Retina (tissue), 1 donor: ENCODE measurements around the gene SPPL2B.

Experiments
- DNase-seq: peaks from one replicate; pipeline ENCODE4 v3.0.0-alpha.2; 2016

The SPPL2B gene

GRCh38 chr19:2324220-2324948 is 4.1 kb upstream of the SPPL2B start:
- peak; percentile 53 for DNase-seq

- no peak for DNase-seq
These were observed 3.0 kb upstream of the SPPL2B start for GRCh38 chr19:2325281-2326046.

- DNase-seq: no peak
These were observed 1.7 kb upstream of the SPPL2B start for GRCh38 chr19:2326699-2327360.

DNA sequence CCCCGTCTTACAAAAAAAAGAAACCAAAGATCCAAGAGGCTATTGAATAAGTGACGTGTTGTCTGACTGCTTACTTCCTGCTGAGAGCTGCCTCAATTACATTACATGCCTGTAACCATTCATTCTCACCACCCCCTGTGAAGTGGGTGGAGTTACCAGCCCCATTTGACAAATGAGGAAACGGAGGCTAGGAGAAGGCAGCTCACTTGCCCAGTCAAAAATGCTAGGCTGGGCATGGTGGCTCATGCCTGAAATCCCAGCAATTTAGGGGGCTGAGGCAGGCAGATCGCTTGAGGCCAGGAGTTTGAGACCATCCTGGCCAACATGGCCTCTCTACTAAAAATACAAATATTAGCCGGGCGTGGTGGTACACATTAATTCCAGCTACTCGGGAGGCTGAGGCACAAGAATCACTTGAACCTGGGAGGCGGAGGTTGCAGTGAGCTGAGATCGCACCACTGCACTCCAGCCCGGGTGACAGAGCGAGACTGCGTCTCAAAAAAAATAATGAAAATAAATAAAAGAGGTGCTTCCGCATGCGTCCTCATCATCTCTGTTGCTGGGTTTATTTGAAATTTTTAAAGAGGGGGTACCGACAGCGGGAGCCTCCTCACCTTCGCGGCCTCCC is 597 bp upstream of the SPPL2B start:
- peak; percentile 45 for DNase-seq

- no peak for DNase-seq
These were observed 630 bp downstream of the SPPL2B start for GRCh38 chr19:2329149-2329478.

DNA sequence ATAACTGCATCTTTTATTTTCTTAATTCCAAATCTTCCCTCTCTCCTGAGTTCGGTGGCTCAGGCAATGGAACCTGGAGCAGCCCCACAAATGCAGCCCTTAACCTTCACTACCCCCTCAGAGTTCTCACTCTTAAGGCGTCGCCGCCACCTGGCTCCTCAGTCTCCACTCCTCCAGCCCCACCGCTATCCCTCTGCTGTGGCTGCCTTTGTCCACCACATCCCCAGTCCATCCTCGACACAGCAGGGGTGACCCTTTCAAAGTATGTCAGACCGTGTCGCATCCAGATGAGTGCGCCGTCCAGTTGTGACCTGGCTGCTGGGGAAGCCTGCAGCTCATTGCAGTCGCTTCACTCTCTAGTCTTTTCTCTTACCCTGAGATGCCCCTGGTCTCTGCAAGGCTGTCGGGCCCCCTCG is 1.0 kb downstream of the SPPL2B start:
- peak; percentile 73 for DNase-seq

- DNase-seq: no peak
These were observed 1.8 kb downstream of the SPPL2B start for GRCh38 chr19:2330255-2330631.

- no peak for DNase-seq
These were observed 2.3 kb downstream of the SPPL2B start for GRCh38 chr19:2330632-2331284.

DNA sequence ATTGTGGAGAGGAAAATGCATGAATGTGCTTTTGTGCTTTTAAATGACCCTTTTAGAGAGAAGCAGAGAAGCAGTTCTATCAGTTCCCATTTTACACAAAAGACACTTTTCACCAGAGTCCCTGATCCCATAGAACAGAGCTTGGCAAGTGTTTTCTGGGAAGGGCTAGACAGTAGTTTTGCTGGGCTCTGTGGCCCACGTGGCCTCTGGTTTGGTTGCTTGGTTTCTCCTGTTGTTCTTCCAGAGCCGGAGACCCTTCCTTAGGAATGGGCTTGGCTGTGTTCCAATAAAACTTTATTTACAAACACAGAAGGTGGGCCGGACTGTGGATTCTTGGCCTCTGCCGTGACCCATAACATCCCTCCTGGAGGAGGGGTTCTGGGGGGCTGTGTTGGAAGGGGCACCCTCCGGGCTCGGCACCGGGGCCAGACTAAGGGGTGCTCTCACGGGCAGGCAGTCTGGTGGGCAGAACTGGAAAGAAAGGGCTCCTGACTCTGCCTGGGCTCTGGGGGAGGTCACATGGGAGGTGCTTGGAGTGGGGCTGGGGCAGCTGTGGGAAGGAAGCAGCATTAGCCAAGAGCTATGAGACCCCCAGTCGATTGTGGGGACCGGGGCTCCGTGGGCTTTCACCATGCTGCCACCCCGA is 3.2 kb downstream of the SPPL2B start:
- DNase-seq: no peak

DNA sequence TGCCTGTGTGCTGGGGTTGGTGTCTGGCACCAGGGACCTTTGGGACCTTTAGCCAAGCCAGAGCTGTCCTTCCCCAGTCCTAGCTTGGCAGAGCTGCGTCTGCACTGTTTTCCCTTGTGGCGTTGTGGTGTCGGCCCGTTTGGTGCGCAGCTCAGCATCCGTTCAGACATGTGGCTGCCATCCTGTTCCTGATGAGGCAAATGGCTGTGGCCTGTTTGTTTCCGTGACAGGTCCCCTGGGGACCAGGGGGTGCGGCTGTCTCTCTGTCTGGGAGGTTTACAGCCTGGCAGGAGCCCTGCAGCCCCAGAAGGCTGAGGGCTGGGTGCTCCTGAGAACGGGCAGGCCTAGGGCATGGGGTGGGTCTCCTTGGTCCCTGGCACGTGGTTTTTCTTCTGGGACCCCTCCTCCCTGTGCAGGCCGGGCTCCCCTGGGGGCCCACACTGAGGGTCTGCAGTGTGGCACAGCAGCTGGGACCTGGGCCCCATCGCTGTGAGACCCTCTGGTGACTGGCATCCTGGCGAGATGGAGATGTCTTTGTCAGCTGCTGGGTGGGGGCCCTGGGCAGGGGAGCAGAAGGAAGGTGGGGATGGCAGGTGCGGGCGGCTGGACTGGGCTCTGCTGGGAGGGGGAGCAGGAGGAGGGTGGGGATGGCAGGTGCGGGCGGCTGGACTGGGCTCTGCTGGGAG is 4.0 kb downstream of the SPPL2B start:
- peak; percentile 60 for DNase-seq

GRCh38 chr19:2333027-2333806 is 4.7 kb downstream of the SPPL2B start:
- DNase-seq: peak; percentile 52

DNA sequence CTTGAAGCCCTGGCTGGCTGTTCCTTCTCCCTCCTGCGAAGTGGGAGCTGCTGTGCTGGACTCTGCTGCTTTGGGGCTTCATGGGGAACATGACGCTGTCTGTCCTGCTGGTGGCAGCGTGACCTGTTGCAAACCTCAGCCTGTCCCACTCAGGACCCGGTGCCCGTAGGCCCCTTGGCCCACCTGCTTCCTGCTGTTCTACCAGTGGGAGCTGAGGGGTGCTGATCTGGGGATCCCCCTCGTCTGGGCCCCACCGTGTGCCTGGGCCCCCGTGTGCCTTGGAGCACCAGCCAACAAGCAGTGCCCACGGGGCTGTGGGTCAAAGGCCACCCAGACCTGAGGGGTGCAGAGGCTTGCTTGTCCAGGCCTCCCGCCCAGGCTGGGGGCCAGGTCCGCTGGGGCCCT is 5.3 kb downstream of the SPPL2B start:
- DNase-seq: no peak

DNA sequence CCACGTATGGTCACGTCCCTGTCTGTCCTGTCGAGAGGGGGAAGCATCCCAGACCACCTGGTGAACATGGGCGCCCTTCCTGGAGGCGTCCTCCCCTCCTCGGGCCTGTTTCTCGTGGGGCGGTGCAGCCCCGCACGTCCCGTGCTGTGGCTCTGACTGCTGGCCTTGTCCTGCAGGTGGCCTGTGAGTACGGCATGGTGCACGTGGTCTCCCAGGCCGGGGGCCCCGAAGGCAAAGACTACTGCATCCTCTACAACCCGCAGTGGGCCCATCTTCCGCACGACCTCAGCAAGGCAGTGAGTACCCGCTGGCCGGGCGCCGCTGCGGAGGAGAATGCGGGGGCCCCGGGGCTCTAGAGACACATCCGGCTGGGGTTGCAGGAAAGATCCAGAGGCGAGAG is 5.9 kb downstream of the SPPL2B start:
- DNase-seq: no peak

GRCh38 chr19:2334986-2335846 is 6.7 kb downstream of the SPPL2B start:
- DNase-seq: no peak

DNA sequence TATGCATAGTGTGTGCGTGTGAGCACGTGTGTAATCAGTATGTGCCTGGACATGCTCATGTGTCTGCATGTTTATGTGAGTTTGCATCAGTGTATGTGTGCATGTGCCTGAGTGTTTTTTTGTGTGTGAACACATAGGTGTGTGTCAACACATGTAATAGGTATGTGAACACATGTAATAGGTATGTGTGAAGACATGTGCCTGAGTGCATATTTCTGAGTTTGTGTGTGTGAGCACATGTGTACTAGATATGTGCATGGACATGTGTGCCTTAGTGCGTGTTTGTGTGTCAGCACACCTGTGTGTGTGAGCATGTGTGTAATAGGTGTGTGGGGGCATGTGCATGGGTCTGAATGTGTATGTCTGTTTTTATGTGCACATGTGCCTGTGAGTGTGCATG is 7.4 kb downstream of the SPPL2B start:
- no peak for DNase-seq

DNA sequence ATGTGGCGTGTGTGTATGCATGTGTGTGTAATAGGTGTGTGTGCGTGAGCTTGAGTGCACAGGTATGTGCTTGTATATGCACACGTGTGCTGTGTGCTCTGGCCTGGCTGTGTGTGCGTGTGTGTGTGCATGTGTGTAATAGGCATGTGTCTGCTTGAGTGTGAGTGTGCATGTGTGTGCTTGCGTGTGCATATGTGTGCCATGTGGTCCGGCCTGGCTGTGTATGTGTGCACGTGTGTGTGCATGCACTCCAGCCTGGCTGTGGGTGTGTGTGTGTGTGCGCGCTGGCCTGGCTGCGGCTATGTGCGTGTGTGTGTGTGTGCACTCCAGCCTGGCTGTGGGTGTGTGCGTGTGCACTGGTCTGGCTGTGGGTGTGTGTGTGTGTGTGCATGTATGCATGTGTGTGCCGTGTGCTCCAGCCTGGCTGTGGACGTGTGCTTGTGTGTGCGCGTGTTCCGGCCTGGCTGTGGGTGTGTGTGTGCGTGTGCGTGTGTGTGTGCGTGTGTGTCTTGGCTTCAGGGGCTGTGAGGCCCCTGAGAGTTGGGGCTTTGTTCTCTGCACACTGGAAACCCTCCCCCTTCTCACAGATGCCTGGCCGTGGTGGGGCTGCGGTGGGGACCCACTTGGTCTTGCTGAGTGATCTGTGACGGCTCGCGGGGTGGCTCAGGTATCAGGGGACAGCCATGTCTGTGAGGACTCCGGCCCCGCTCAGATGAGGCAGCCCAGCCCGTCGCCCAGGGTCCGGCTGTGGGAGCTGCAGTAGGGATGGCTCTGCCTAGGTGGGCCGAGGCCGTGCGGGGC is 8.2 kb downstream of the SPPL2B start:
- no peak for DNase-seq

- DNase-seq: peak; percentile 91
These were observed 8.8 kb downstream of the SPPL2B start for GRCh38 chr19:2337329-2337707.

- no peak for DNase-seq
These were observed 9.7 kb downstream of the SPPL2B start for GRCh38 chr19:2338055-2338615.
